Fibroblast of skin of right quadriceps (primary cell): ENCODE results near the gene RANBP3L.
A peak's percentile ranks its signal among the peaks of the same experiment; 100 is the strongest.
"Not testable (repeated sequence)": the region's sequence is repeated elsewhere in the genome, so short reads cannot be mapped to it uniquely, and the experiment has no call there.

Experiments used
- DNase-seq: peaks from one replicate; pipeline ENCODE4 v3.0.0-alpha.2; 2013

The RANBP3L gene

GRCh38 chr5:36202521-36202961, 99.2 kb downstream of the RANBP3L start:
- DNase-seq, result peak; percentile 28

GRCh38 chr5:36200513-36200912, 101.2 kb downstream of the RANBP3L start:
- DNase-seq, result peak; percentile 37

- peak; percentile 35 for DNase-seq
Measured at GRCh38 chr5:36199620-36200019, 102.1 kb downstream of the RANBP3L start.

- DNase-seq, result not testable (repeated sequence)
Measured at GRCh38 chr5:36198783-36199182, 102.9 kb downstream of the RANBP3L start.
